ENCODE results near the gene AURKAIP1. TPM values are rescaled to one million over a fixed set of nuclear protein-coding genes. Genes with fewer than 3 reads are reported as not detected.

The AURKAIP1 gene
- total RNA-seq, 1 experiment from 2014 or later: 196 TPM

DNA sequence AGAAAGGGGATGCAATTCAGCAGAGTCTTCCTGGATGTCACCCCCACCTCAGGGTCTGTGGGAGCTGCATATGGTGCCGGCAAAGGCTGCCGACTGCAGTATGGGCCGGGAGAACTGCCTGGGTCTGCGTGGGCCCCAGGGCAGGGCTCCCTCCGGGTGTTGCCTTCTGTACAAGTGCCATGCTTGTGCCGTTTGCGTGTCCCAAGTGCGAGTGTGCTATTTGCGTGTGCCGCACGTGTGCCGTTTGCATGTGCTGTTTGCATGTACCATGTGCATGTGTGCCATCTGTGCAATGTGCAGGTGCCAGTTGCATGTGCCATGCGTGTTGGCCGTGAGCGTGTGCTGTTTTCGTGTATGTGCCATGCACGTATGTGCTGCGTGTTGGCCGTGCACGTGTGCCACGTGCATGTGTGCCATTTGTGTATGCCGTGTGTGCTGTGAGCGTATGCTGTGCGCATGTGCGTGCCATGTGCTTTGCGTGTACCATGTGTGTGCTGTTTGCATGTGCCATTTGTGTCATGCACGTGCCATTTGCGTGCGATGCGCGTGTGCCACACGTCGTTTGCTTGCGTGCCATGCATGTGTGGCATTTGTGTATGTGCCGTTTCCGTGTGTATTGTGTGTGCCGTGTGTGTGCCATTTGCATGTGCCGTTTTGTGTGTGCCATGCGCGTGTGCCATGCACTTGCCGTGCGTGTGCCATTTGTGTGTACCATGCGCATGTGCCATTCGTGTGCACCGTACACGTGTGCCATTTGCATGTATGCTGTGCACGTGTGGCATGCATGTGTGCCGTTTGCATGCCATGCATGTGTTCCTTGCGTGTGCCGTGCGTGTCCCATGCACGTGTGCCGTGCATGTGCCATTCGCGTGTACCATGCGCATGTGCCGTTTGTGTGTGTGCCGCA, 45.5 kb downstream of the AURKAIP1 start:
- TF ChIP-seq, protein P1, sequence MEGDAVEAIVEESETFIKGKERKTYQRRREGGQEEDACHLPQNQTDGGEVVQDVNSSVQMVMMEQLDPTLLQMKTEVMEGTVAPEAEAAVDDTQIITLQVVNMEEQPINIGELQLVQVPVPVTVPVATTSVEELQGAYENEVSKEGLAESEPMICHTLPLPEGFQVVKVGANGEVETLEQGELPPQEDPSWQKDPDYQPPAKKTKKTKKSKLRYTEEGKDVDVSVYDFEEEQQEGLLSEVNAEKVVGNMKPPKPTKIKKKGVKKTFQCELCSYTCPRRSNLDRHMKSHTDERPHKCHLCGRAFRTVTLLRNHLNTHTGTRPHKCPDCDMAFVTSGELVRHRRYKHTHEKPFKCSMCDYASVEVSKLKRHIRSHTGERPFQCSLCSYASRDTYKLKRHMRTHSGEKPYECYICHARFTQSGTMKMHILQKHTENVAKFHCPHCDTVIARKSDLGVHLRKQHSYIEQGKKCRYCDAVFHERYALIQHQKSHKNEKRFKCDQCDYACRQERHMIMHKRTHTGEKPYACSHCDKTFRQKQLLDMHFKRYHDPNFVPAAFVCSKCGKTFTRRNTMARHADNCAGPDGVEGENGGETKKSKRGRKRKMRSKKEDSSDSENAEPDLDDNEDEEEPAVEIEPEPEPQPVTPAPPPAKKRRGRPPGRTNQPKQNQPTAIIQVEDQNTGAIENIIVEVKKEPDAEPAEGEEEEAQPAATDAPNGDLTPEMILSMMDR (conservative IDR thresholded peaks at IDR 0.05): no peak
- Histone ChIP-seq H3K9me3 (ENCODE audit: control insufficient read depth, low read depth, low read length) (no peaks in the 10 kb centered on the region), H3K18ac (ENCODE audit: insufficient read length, low read depth, low read length) (no peak overlapping the region), H2BK120ac (ENCODE audit: low read depth, low read length, poor library complexity, severe bottlenecking) (no peak overlapping the region), H3K79me1 (ENCODE audit: insufficient read depth, low read depth, low read length, poor library complexity, severe bottlenecking) (no peaks in the 10 kb centered on the region), H3K23me2 (ENCODE audit: insufficient read length, low read depth, low read length, poor library complexity, severe bottlenecking) (peaks cover 4% of the 10 kb centered on the region), H3K23ac (ENCODE audit: insufficient read length, low read depth, low read length) (no peak overlapping the region), H4K20me1 (ENCODE audit: control insufficient read depth, insufficient read depth, insufficient read length) (no peaks in the 10 kb centered on the region), H3K56ac (ENCODE audit: insufficient read length, low read depth, low read length) (no peak overlapping the region), H3T11ph (ENCODE audit: low read length) (no peak overlapping the region), H3K9ac (ENCODE audit: extremely low read depth, insufficient read length, low read length) (no peak overlapping the region), H2AK5ac (ENCODE audit: insufficient read length, low read length) (no peak overlapping the region), H3K4me2 (ENCODE audit: insufficient read depth, insufficient read length, low read length) (no peak overlapping the region), H3K27ac (ENCODE audit: insufficient read length, low read depth, low read length) (no peak overlapping the region), H4K8ac (replicated peaks; ENCODE audit: insufficient read length, low read depth, low read length) (no peak overlapping the region), H4K5ac (ENCODE audit: insufficient read length, low read depth, low read length) (no peak overlapping the region), H2BK15ac (ENCODE audit: low read depth, low read length) (no peak overlapping the region), H3K79me2 (ENCODE audit: insufficient read depth, low read length) (no peaks in the 10 kb centered on the region; the same call in 1 of the 2 replicates), H4K91ac (ENCODE audit: insufficient read length, low read depth, low read length) (no peak overlapping the region), H2BK5ac (ENCODE audit: insufficient read length, low read length) (no peak overlapping the region), H2BK20ac (ENCODE audit: low read depth, low read length, poor library complexity, severe bottlenecking) (no peak overlapping the region), H3K27me3 (ENCODE audit: insufficient read depth, low read length) (no peaks in the 10 kb centered on the region), H2BK12ac (ENCODE audit: insufficient read length, low read depth, low read length) (no peak overlapping the region), H3K4me1 (ENCODE audit: insufficient read depth, low read length) (no peaks in the 10 kb centered on the region), H3K14ac (ENCODE audit: insufficient read depth, low read length) (no peak overlapping the region), H3K4ac (ENCODE audit: low read depth, low read length) (no peak overlapping the region), H2AFZ (ENCODE audit: low read length) (no peak overlapping the region)
- Mint-ChIP-seq H3K9me3 (no peaks in the 10 kb centered on the region), H3K4me3 (no peak overlapping the region; a peak in 1 of 5 replicates), H3K36me3 (ENCODE audit: insufficient read depth in 1 of 3, low read depth in 3 of 3) (peaks cover 0 to 2% (median 0%) of the 10 kb centered on the region in 3 experiments; a peak in 2 of 7 replicates), H3K4me1 (no peaks in the 10 kb centered on the region), H3K27ac (peak overlapping the region in 1 of 3 experiments; percentile 77; a peak in 2 of 7 replicates), H3K27me3 (ENCODE audit: low read depth) (peaks cover 1% of the 10 kb centered on the region; the same call in 1 of the 2 replicates)
- no peak for DNase-seq
- WGBS (ENCODE audit: extremely low coverage, insufficient read length, low lambda C conversion rate): no CpG with 5 or more reads among the region's 58 CpGs

Data from H9 (cell line).